K562 (cell line): ENCODE data around the gene ZNF865. TPM values are rescaled to one million over a fixed set of nuclear protein-coding genes. Genes with fewer than 3 reads are reported as not detected.

Experiments
- CCNT2 ChIP-seq: IDR thresholded peaks from 2 replicates; pipeline ENCODE4 v1.6.1; 2011; ENCODE audit warnings: borderline replicate concordance, low read depth, mild to moderate bottlenecking, moderate library complexity, mixed read lengths, low read length; ENCODE audit not compliant: insufficient read length; ENCODE audit errors: extremely low read depth
- CREB3L1 ChIP-seq: fragments of 450-650 bp; IDR thresholded peaks from 2 replicates; pipeline ENCODE4 v1.6.1; 2014; ENCODE audit warnings: low read depth, mild to moderate bottlenecking, moderate library complexity, borderline replicate concordance
- HNRNPL ChIP-seq: fragments of 200-400 bp; formaldehyde crosslinking; IDR thresholded peaks from 2 replicates; pipeline ENCODE4 v1.6.1; 2017; ENCODE audit warnings: low read depth, mild to moderate bottlenecking, low read length
- MCM3 ChIP-seq: fragments of 450-650 bp; IDR thresholded peaks from 2 replicates; pipeline ENCODE4 v1.6.1; 2016
- NR0B1 ChIP-seq: fragments of 450-650 bp; IDR thresholded peaks from one replicate; pipeline ENCODE4 v1.6.1; 2018; ENCODE audit warnings: mild to moderate bottlenecking, moderate library complexity; ENCODE audit not compliant: partially characterized antibody
- PRPF4 ChIP-seq: fragments of 200-400 bp; formaldehyde crosslinking; IDR thresholded peaks from one replicate; pipeline ENCODE4 v1.6.1; 2017; ENCODE audit warnings: low read length, low read depth, mild to moderate bottlenecking; ENCODE audit not compliant: insufficient read depth, poor library complexity, severe bottlenecking
- TRIM25 ChIP-seq: fragments of 450-650 bp; IDR thresholded peaks from 2 replicates; pipeline ENCODE4 v1.7.0; 2016; ENCODE audit warnings: borderline replicate concordance
- ZBTB12 ChIP-seq: fragments of 250-450 bp; sonication (Bioruptor Pico); IDR thresholded peaks from 2 replicates; pipeline ENCODE4 v1.4.0; 2020
- ZBTB33 ChIP-seq: sonication (generic); formaldehyde crosslinking; IDR thresholded peaks from 2 replicates; pipeline ENCODE4 v1.8.1; 2023; ENCODE audit warnings: mild to moderate bottlenecking, missing genetic modification reagents
- ZBTB7A ChIP-seq: IDR thresholded peaks from 2 replicates; pipeline ENCODE4 v1.6.1; 2011; ENCODE audit warnings: low read depth, mild to moderate bottlenecking, low read length, moderate library complexity, borderline replicate concordance; ENCODE audit not compliant: control insufficient read depth
- ZFX ChIP-seq: sonication (generic); formaldehyde crosslinking; IDR thresholded peaks from 2 replicates; pipeline ENCODE4 v1.8.0; 2022; ENCODE audit warnings: mild to moderate bottlenecking, missing genetic modification reagents, moderate library complexity
- ZNF165 ChIP-seq: fragments of 250-450 bp; sonication (Bioruptor Pico); IDR thresholded peaks from 2 replicates; pipeline ENCODE4 v1.4.0; 2020; ENCODE audit warnings: borderline replicate concordance
- ZNF639 ChIP-seq, 2 experiments: fragments of 200-800 bp in 1 of 2; sonication (Bioruptor generic) in 1 of 2; sonication (generic) in 1 of 2; formaldehyde crosslinking in 1 of 2; IDR thresholded peaks in 1 of 2; conservative IDR thresholded peaks in 1 of 2; 2 replicates each; pipeline versions ENCODE4 v1.5.0 to v1.6.1; 2016 to 2020; ENCODE audit warnings: missing compliant biosample characterization in 1 of 2, missing genetic modification characterization in 1 of 2, missing genetic modification reagents in 1 of 2
- polyA plus RNA-seq, 8 experiments: library from polyadenylated mRNA; depleted of rRNA in 4 of 8; stranded (reverse) in 5 of 8; unstranded in 3 of 8; fragments of >200 nt; fragmentation: Nextera tagmentation in 2 of 8; fragmentation: Illumina TruSeq in 1 of 8; extraction: Ambion mirVana in 2 of 8; extraction: Trizol in 1 of 8; gene quantifications; 2 replicates each; pipeline versions ENCODE4 v1.2.1 to v1.2.3, GENCODE V29; 2011 to 2014; ENCODE audit warnings: inconsistent platforms in 1 of 8, missing spikeins in 1 of 8
- total RNA-seq, 7 experiments: library from RNA; depleted of rRNA in 6 of 7; stranded (reverse); fragments of >200 nt in 6 of 7; fragmentation: Illumina TruSeq in 2 of 7; extraction: Trizol in 2 of 7; gene quantifications; 2 replicates each; pipeline versions ENCODE4 v1.2.1 to v1.2.3, GENCODE V29; 2011 to 2021; ENCODE audit warnings: low replicate concordance in 1 of 7

Gene ZNF865
- total and polyA plus RNA-seq, 9 of the 15 experiments (the other 6 are each of a cell fraction or from before 2014, with no cell fraction given): 0.40 to 18.8 (median 1.6) TPM; not detected in 2

- TF ChIP-seq ZNF639 (CRISPR knock-in tag; conservative IDR thresholded peaks at IDR 0.05 in 1 of 2, IDR thresholded peaks at IDR 0.05 in 1 of 2) (no peak), TRIM25 (no peak), ZBTB33 (CRISPR knock-in tag) (peak; percentile 87), NR0B1 (no peak), MCM3 (no peak), CCNT2 (peak; percentile 28), CREB3L1 (no peak), ZBTB7A (peak; percentile 49; the same call in 1 of the 2 replicates), PRPF4 (no peak), ZNF165 (no peak), HNRNPL (peak; percentile 83), ZBTB12 (CRISPR knock-in tag) (no peak), ZFX (CRISPR knock-in tag) (0 out of 2 replicates have a peak, but pooled peaks have one; percentile 5)
Observed at GRCh38 chr19:55642153-55643002, 36.9 kb downstream of the ZNF865 start (continued).
